ENCODE results near the gene PRKCZ.

GRCh38 chr1:2078170-2078569 lies 28.0 kb downstream of the PRKCZ start:
- no peak for TF ChIP-seq CTCF (conservative IDR thresholded peaks at IDR 0.05)
- no peak for TF ChIP-seq EZH2 (IDR thresholded peaks at IDR 0.05; ENCODE audit: low read depth)

Data from PC-9 (cell line).